K562 (cell line): Measurements from ENCODE around the gene VWA8. TPM values are rescaled to one million over a fixed set of nuclear protein-coding genes. Genes with fewer than 3 reads are reported as not detected.
A peak's percentile ranks its signal among the peaks of the same experiment; 100 is the strongest.

Experiments
- ARID1B ChIP-seq: fragments of 450-650 bp; IDR thresholded peaks from 2 replicates; pipeline ENCODE4 v1.6.1; 2016; ENCODE audit warnings: antibody characterized with exemption, mild to moderate bottlenecking, inconsistent platforms
- ATF1 ChIP-seq, 2 experiments: fragments of 450-650 bp in 1 of 2; IDR thresholded peaks; 2 replicates each; pipeline ENCODE4 v1.6.1; 2016; ENCODE audit warnings: missing compliant biosample characterization in 1 of 2, missing genetic modification characterization in 1 of 2
- CAMTA2 ChIP-seq: fragments of 250-450 bp; sonication (Bioruptor Pico); conservative IDR thresholded peaks from 2 replicates; pipeline ENCODE4 v1.5.1; 2022
- DMBX1 ChIP-seq: fragments of 250-450 bp; sonication (Bioruptor Pico); IDR thresholded peaks from 2 replicates; pipeline ENCODE4 v1.8.0; 2022; ENCODE audit warnings: inconsistent platforms, mild to moderate bottlenecking, moderate library complexity, borderline replicate concordance
- DPF2 ChIP-seq: fragments of 450-650 bp; IDR thresholded peaks from 2 replicates; pipeline ENCODE4 v1.6.1; 2016
- HNRNPL ChIP-seq: fragments of 200-400 bp; formaldehyde crosslinking; IDR thresholded peaks from 2 replicates; pipeline ENCODE4 v1.6.1; 2017; ENCODE audit warnings: low read depth, mild to moderate bottlenecking, low read length
- HNRNPUL1 ChIP-seq: fragments of 200-400 bp; formaldehyde crosslinking; IDR thresholded peaks from 2 replicates; pipeline ENCODE4 v1.6.1; 2017; ENCODE audit warnings: low read length
- NEUROD1 ChIP-seq: fragments of 150-350 bp; IDR thresholded peaks from 2 replicates; pipeline ENCODE4 v1.6.1; 2014; ENCODE audit warnings: borderline replicate concordance, low read length, low read depth; ENCODE audit not compliant: partially characterized antibody
- POLR3G ChIP-seq: IDR thresholded peaks from 2 replicates; pipeline ENCODE4 v1.6.1; 2011; ENCODE audit not compliant: insufficient read length, insufficient replicate concordance; ENCODE audit errors: extremely low read depth
- PTRF ChIP-seq: fragments of 450-650 bp; IDR thresholded peaks from 2 replicates; pipeline ENCODE4 v1.6.1; 2016; ENCODE audit warnings: mild to moderate bottlenecking, missing genetic modification characterization, missing compliant biosample characterization
- RBBP5 ChIP-seq: fragments of 200-600 bp; sonication (generic); IDR thresholded peaks from 2 replicates; pipeline ENCODE4 v1.6.1; 2012; ENCODE audit warnings: borderline replicate concordance, mild to moderate bottlenecking, low read length, control low read depth, inconsistent platforms; ENCODE audit not compliant: insufficient read depth, poor library complexity, severe bottlenecking
- RBFOX2 ChIP-seq: fragments of 200-400 bp; formaldehyde crosslinking; IDR thresholded peaks from 2 replicates; pipeline ENCODE4 v1.6.1; 2017; ENCODE audit warnings: low read depth, mild to moderate bottlenecking, low read length, moderate library complexity
- U2AF1 ChIP-seq: fragments of 200-400 bp; formaldehyde crosslinking; optimal IDR thresholded peaks from 2 replicates; pipeline ENCODE3; 2017; ENCODE audit warnings: mild to moderate bottlenecking, low read depth, low read length, moderate library complexity
- XRCC3 ChIP-seq: fragments of 450-650 bp; IDR thresholded peaks from 2 replicates; pipeline ENCODE4 v1.6.1; 2017; ENCODE audit warnings: mild to moderate bottlenecking, moderate library complexity
- ZFP36 ChIP-seq: fragments of 150-350 bp; IDR thresholded peaks from 2 replicates; pipeline ENCODE4 v1.6.1; 2018; ENCODE audit warnings: low read length, low read depth; ENCODE audit not compliant: partially characterized antibody
- ZNF232 ChIP-seq: sonication (generic); formaldehyde crosslinking; IDR thresholded peaks from 2 replicates; pipeline ENCODE4 v1.8.0; 2022; ENCODE audit warnings: mild to moderate bottlenecking, missing genetic modification reagents
- ZNF436 ChIP-seq: fragments of 250-450, 450-650 bp; sonication (Bioruptor Pico); formaldehyde crosslinking; IDR thresholded peaks from 2 replicates; pipeline ENCODE4 v1.7.0; 2020; ENCODE audit warnings: mild to moderate bottlenecking
- polyA plus RNA-seq, 8 experiments: library from polyadenylated mRNA; depleted of rRNA in 4 of 8; stranded (reverse) in 5 of 8; unstranded in 3 of 8; fragments of >200 nt; fragmentation: Nextera tagmentation in 2 of 8; fragmentation: Illumina TruSeq in 1 of 8; extraction: Ambion mirVana in 2 of 8; extraction: Trizol in 1 of 8; gene quantifications; 2 replicates each; pipeline versions ENCODE4 v1.2.1 to v1.2.3, GENCODE V29; 2011 to 2014; ENCODE audit warnings: inconsistent platforms in 1 of 8, missing spikeins in 1 of 8
- total RNA-seq, 7 experiments: library from RNA; depleted of rRNA in 6 of 7; stranded (reverse); fragments of >200 nt in 6 of 7; fragmentation: Illumina TruSeq in 2 of 7; extraction: Trizol in 2 of 7; gene quantifications; 2 replicates each; pipeline versions ENCODE4 v1.2.1 to v1.2.3, GENCODE V29; 2011 to 2021; ENCODE audit warnings: low replicate concordance in 1 of 7
- TF ChIP-seq, protein P1 (sequence below), 2 experiments: IDR thresholded peaks; 2 replicates each; pipeline ENCODE4 v1.6.1; 2011; ENCODE audit warnings: borderline replicate concordance in 1 of 2, control low read depth in 1 of 2, low read depth in 1 of 2, low read length in 1 of 2, mild to moderate bottlenecking in 1 of 2, mixed read lengths in 1 of 2, moderate library complexity in 1 of 2; ENCODE audit not compliant: insufficient read depth in 1 of 2, insufficient read length in 1 of 2, poor library complexity in 1 of 2, severe bottlenecking in 1 of 2; ENCODE audit errors: extremely low read depth in 1 of 2
- TF ChIP-seq, protein P2 (sequence below): sonication (generic); formaldehyde crosslinking; IDR thresholded peaks from 2 replicates; pipeline ENCODE4 v1.5.0; 2020; ENCODE audit warnings: missing genetic modification reagents
- TF ChIP-seq, protein P3 (sequence below): fragments of 250-450 bp; sonication (Bioruptor Pico); IDR thresholded peaks from 2 replicates; pipeline ENCODE4 v1.5.0; 2020; ENCODE audit warnings: mild to moderate bottlenecking, borderline replicate concordance
- TF ChIP-seq, protein P4 (sequence below): sonication (generic); formaldehyde crosslinking; IDR thresholded peaks from 2 replicates; pipeline ENCODE4 v1.8.1; 2023; ENCODE audit warnings: mild to moderate bottlenecking, missing genetic modification reagents

VWA8 gene
- total and polyA plus RNA-seq, 9 of the 15 experiments (the other 6 are each of a cell fraction or from before 2014, with no cell fraction given) = 2.1 to 18.5 (median 13.3) TPM

DNA sequence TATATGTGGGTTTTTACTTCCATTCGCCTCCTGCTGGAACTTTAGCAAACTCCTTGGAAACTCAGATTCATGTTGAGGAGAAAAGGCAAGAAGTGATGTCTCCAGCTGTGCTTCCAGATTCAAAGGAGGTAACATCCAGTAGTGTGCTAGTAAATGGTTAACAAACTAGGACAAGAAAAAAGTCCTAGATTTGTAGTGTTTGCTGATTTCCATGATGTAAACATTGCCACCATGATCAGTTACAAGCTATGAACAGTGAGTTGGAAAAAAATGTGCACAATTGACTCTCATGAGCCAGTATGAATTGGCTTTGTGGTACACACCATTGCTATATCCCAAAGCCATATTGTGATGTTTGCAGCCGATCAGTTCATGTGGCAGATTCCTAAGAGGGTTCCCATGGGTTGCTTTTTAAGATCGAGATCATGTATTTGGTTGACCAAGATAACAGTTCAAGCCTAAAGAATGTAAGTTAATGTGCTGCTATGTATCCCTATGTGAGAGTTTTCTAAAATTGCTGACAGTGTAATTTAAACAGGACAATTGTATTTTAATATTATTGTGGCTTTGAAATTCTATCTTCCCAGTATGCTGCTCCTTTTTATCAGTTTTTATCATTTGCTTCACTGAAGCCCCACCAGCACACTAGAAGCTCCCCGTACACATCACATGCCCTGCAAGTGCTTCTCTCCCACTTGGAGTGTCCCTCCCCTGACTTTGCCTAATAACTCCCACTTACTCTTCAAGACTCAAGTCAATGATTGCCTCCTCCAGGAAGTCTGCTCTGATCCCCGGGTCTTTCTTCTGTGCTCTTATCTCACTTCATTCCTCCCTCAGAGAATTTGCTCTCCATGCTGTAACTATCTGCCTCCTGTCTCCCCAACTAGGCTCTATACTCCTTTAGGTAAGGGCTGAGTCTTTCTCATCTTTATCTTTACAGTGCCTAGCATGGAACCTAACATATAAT is 355.3 kb downstream of the VWA8 start (continued):
- TF ChIP-seq NEUROD1 (no peak), ARID1B (no peak), ZNF436 (CRISPR knock-in tag) (peak; percentile 36; the same call in 1 of the 2 replicates), HNRNPUL1 (no peak), ZFP36 (peak; percentile 87), ZNF232 (CRISPR knock-in tag) (no peak), DPF2 (no peak), DMBX1 (no peak), CAMTA2 (no peak), HNRNPL (no peak), PTRF (no peak), POLR3G (no peak), RBFOX2 (no peak), XRCC3 (no peak), U2AF1 (no peak), RBBP5 (no peak), ATF1 (CRISPR knock-in tag; IDR thresholded peaks at IDR 0.05) (no peak), ATF1 (tag; IDR thresholded peaks at IDR 0.05) (no peak)
- TF ChIP-seq, protein P1, sequence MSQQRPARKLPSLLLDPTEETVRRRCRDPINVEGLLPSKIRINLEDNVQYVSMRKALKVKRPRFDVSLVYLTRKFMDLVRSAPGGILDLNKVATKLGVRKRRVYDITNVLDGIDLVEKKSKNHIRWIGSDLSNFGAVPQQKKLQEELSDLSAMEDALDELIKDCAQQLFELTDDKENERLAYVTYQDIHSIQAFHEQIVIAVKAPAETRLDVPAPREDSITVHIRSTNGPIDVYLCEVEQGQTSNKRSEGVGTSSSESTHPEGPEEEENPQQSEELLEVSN (IDR thresholded peaks at IDR 0.05; ENCODE audit: borderline replicate concordance in 1 of 2, extremely low read depth in 1 of 2, insufficient read depth in 1 of 2, insufficient read length in 1 of 2, low read depth in 1 of 2, low read length in 1 of 2, poor library complexity in 1 of 2, severe bottlenecking in 1 of 2) = no peak
- TF ChIP-seq, protein P2, sequence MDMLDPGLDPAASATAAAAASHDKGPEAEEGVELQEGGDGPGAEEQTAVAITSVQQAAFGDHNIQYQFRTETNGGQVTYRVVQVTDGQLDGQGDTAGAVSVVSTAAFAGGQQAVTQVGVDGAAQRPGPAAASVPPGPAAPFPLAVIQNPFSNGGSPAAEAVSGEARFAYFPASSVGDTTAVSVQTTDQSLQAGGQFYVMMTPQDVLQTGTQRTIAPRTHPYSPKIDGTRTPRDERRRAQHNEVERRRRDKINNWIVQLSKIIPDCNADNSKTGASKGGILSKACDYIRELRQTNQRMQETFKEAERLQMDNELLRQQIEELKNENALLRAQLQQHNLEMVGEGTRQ (CRISPR knock-in tag) = no peak
- TF ChIP-seq, protein P3, sequence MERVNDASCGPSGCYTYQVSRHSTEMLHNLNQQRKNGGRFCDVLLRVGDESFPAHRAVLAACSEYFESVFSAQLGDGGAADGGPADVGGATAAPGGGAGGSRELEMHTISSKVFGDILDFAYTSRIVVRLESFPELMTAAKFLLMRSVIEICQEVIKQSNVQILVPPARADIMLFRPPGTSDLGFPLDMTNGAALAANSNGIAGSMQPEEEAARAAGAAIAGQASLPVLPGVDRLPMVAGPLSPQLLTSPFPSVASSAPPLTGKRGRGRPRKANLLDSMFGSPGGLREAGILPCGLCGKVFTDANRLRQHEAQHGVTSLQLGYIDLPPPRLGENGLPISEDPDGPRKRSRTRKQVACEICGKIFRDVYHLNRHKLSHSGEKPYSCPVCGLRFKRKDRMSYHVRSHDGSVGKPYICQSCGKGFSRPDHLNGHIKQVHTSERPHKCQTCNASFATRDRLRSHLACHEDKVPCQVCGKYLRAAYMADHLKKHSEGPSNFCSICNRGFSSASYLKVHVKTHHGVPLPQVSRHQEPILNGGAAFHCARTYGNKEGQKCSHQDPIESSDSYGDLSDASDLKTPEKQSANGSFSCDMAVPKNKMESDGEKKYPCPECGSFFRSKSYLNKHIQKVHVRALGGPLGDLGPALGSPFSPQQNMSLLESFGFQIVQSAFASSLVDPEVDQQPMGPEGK (CRISPR knock-in tag) = no peak
- TF ChIP-seq, protein P4, sequence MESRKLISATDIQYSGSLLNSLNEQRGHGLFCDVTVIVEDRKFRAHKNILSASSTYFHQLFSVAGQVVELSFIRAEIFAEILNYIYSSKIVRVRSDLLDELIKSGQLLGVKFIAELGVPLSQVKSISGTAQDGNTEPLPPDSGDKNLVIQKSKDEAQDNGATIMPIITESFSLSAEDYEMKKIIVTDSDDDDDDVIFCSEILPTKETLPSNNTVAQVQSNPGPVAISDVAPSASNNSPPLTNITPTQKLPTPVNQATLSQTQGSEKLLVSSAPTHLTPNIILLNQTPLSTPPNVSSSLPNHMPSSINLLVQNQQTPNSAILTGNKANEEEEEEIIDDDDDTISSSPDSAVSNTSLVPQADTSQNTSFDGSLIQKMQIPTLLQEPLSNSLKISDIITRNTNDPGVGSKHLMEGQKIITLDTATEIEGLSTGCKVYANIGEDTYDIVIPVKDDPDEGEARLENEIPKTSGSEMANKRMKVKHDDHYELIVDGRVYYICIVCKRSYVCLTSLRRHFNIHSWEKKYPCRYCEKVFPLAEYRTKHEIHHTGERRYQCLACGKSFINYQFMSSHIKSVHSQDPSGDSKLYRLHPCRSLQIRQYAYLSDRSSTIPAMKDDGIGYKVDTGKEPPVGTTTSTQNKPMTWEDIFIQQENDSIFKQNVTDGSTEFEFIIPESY (CRISPR knock-in tag) = no peak
